GOT3 (cell line): ENCODE results near the gene ATG7.

Source experiments
- DNase-seq: peaks from one replicate; lab custom pipeline; 2025; ENCODE audit warnings: mixed read lengths; lab: John Stamatoyannopoulos, UW

Gene ATG7

DNA sequence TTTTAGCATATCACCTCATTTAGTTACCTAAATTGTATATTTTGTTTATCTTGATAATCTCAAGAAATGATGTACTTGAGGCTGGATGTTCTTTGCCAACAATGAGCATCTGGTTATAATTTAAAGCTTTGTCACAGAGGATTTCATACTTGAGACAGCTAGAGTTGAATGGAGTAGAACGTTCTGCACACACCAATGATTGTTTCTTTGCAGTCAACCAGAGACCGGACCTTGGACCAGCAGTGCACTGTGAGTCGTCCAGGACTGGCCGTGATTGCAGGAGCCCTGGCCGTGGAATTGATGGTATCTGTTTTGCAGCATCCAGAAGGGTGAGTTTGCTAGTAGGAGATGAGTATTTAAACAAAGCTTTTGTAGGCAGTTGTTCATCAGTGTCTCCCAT lies 90.4 kb downstream of the ATG7 start:
- DNase-seq, result no peak

DNA sequence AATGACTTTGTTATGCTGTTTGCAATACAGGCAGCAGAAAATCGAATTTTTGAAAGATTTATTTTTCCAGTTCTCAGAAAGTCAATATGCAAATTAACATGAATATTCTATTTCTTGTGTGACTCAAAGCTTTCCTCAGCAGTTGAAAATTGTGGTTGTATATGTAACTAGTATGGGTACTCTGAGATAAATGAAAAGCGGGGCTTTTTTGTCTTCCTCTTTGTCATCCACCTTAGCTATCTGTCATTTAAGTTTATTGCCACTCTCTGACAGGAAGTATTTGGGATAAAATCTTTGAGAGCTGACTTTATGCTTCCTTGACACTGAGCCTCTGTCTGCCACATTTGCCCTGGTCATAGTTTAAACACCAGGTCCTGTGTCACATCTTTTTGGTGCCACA lies 91.5 kb downstream of the ATG7 start:
- no peak for DNase-seq

DNA sequence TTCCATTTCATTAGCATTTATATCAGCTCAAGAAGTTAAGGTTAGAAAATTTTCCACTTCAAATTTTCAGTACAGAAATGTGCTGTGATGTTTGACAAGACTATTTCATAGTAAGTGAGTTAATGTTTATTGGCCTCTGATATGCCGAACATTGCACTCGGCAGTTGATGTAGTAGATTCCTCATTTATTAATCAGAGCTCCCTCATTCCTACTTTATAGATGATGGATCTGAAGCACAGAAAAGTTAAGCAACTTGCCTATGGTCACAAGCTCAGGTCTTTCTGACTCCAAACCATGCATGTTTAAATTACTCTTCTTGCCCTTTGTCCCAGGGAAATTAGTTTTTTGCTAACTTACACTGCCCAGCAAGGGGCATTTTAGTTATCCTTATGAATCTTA lies 92.0 kb downstream of the ATG7 start:
- no peak for DNase-seq

DNA sequence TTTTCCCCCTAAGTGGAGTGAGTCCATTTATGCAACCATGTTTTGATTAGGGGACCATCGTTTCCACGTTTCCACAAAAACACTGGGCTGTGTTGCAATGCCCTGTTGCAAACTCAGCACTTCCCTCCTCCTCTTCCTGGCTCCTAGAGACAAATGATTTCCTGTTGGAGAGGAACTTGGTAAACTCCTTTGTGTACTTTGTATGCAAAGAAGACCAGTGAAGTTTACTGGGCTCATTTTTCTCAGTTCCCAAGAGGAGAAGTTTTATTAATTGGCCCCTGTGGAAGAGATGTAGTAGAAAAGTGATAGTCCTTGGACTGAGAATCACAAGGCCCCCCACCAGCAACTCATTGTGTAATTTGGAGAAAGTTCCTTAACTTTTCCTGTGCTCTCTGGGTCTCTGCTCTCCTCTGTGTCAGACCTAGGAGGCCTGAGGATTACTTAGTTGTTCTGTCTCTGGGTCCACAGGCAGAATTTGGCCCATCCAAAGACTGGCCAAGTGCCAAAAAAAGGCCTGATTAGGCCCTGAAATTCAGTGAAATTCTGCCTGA lies 95.0 kb downstream of the ATG7 start:
- DNase-seq, result no peak

DNA sequence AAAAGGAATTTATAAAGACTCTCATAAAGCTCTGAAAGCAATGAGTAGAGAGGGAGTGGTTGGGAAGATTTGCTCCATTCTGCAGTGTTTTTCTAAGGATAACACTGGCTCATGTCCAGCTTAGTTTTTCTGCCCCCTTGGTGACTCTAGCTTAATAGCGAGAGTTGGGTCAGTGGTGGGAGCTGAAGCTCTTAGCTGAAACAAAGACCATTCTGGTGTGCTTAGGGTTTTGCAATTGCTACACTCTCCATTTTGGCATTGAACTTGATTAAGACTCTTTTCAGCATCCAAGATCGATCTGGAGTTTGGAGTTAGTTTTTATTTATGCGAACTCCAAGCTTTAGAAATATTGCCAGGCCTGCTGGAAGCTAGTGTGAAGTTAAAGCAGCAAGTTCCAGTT lies 98.0 kb downstream of the ATG7 start:
- DNase-seq, result no peak

DNA sequence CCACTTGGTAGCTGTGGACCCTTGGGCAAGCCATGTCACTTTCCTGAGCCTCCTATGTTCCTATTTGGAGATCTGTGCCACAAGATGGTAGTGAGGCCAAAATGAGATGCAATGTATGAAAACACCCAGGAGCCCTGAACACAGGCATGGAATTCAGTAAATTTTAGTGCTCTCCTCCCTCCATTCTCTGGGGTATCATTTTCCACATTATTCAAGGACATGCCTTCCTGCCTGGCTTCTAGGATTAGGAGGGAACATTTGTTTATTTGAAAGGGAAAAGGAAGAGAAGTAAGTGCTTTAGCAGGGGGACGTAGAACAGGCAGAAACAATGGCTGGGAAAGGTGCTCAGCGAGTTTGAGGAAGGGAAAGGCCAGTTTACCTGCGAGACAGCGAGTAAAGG lies 98.8 kb downstream of the ATG7 start:
- DNase-seq, result no peak

DNA sequence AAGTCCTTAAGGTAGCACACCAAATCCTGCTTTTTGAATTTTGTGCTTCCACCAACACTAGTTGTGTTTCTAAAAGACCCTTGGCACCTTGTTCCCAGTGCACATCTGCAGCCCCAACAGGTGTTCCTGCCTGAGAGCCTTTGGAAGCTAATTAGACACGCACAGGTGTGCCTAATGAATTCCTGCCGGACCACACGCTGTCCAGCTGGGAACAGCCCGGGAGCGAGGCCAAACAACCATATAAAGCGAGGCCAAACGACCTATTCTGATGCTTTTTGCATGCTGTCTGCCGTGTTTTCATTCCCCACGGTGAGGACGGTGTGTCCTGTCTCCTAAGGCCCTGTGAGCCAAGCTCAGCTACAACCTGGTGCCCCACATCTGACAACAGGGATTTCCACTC lies 99.5 kb downstream of the ATG7 start:
- DNase-seq, result no peak

DNA sequence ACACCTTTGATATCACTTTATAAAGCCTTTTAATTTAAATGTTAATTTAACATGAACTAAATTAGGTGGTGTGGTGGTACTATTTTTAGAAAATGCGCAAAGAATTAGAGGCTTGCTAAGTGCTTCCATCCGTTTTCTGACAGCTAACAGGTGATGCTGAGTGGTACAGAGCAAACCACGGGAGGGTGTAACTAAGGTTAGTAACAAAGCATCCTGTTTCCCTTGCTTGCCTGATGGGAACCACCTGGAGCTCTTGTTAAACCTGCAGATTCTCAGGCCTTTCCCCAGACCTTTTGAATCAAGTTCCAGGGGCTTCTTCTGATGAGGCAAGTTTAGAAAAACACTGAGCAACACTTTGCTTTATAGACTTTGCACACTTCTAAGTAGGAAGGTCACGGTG lies 101.0 kb downstream of the ATG7 start:
- no peak for DNase-seq

DNA sequence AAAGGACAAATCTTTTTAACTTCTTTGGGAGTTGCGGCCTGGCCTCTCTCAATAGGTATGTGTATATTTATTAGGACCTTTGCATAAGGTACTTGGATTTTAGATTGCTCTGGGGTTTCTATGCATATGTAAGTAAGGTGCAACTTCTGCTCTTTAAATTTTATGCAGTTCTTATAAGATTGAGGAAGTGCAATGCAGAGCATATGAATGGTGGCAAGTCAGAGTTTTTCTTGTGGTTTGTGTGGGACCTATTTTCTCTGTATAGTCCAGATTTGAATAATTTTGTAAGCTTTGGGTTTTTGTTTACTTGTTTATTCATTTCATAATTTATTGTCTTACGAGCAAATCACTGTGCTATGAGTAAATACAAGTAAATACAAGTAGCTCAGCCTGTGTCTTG lies 101.5 kb downstream of the ATG7 start:
- DNase-seq, result no peak

DNA sequence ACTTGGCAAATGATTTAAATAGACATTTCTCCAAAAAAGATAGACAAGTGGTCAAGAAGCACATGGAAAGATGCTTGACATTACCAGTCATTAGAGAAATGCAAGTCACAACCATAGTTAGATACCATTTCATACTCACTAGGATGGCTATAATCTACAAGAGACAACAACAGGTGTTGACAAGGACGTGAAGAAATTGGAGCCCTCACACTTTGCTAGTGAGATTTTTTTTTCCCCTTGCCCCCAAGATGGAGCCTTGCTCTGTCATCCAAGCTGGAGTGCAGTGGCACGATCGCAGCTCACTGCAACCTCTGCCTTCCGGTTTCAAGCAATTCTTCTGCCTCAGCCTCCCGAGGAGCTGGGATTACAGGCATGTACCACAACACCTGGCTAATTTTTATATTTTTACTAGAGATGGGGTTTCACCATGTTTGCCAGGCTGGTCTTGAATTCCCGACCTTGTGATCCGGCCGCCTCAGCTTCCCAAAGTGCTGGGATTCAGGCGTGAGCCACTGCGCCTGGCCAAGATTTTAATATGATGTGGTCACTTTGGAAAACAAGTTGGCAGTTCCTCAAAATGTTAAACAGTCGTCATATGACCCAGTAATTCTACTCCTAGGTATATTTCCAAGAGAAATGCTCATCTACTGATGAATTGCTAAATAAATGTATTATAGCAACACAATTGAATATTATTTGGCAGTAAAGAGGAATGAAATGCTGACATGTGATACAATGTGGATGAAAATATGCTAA lies 103.3 kb downstream of the ATG7 start:
- DNase-seq, result no peak

DNA sequence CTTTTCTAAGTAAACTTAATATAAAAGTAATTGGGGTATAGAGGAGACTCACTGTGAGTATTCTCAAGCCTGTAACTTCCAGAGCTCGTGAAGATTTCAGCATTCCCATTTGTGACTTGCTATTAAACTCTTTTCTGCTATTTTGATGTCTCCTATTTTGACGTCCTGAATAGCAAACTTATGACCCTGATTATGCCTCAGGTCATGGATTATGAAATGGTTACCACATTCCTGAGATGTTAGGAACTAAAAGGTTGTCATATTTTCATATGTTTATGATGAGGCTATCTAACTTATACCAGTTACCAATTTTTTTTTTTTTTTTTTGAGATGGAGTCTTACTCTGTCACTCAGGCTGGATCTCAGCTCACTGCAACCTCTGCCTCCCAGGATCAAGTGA lies 105.5 kb downstream of the ATG7 start:
- no peak for DNase-seq

DNA sequence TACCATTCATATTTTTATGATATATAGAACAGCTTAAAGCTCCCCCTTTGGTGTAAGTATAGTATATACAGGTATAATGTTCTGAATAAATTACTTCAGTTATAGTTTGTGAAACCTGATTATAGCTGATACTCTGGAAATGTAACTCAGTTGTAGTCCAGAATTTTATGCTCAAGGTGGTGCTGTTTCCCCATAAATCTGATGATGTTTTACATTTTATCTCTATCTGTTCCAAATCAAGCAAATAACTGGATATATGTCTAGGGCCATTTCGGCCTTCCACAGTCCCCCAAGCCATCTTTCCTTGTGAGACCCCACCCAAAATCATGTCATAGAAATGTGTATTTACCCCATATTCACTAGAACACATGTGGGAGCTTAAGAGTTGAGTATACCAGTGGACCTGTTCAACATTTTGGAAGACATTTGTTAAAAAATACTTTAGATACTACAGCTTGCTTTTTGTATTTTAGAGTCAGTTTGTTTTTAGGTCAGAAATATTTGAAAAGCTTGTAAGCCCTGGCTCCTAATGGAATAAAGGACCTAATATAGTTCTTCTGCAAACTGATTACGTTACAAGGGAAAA lies 107.1 kb downstream of the ATG7 start:
- no peak for DNase-seq

DNA sequence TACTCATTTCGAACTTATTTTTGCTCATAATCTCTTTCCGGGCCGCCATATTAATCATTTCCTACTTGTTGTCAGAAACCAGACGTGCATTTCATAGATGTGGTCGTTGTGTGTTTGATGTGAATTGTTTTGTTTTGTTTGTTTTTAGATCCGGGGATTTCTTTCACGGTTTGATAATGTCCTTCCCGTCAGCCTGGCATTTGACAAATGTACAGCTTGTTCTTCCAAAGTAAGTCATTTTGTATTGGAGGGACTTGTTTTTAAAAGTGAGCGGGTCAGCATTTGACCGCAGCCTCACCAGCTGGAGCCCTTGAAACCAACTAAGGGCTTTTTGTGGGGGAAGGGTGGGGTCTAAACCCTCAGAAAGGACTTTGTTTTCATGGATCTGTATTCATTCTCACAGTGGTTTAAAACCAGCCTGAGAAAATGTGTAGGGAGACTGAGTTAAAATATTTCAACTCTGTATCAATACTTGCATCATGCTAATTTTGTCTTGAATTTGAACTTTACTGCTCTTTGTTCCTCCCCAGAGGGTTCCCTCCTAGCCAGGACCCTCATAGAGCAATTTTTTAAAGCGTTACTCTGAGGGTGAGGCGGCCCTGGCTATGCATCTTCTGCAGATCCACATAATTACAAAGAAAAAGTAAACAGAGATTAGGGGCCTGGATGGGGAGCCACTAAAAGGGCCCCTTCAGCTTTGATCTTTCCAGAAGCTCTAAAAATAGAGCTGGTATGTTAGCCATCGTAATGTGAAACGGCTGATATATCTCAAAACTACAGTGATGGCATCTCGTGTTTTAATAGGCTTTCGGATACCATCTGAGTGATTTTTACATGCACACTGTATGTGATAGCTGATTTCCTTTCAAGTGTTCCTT lies 107.9 kb downstream of the ATG7 start:
- DNase-seq, result no peak

DNA sequence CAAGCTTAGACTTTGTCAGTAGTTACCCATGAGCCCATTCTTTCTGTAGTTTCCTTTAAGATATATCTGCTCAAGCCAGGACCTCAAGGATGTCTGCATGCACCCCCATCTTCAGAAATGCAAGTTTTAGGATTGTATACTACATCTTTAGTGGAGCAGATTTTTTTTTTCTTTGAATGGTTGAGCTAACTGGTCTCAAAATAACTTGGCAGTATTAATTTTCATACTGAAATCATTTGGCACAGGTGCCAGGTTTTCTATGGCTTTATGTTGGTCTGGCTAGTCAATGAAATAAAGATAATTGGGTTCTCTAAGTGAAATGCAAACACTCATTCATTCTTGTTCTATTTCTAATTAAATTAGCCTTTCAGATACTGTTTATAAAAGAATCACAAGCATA lies 108.9 kb downstream of the ATG7 start:
- no peak for DNase-seq

DNA sequence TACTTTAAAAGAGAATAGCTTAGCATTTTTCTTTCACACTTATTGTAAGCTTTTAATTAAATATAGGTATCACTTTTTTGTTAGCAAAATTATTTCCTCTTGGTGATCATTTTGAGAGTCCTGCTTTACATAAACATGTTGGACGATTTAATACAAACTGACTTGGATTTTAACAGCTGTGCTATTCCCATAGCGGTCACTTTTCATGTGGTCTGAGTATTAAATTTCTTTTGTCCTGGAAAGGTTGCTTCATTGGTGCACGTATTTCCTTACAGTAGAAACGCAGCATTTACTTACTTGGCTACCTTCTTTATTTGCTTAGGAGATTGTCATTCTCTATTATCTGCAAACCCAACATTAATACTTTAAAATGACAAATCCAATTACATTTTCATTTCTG lies 109.4 kb downstream of the ATG7 start:
- DNase-seq, result no peak

DNA sequence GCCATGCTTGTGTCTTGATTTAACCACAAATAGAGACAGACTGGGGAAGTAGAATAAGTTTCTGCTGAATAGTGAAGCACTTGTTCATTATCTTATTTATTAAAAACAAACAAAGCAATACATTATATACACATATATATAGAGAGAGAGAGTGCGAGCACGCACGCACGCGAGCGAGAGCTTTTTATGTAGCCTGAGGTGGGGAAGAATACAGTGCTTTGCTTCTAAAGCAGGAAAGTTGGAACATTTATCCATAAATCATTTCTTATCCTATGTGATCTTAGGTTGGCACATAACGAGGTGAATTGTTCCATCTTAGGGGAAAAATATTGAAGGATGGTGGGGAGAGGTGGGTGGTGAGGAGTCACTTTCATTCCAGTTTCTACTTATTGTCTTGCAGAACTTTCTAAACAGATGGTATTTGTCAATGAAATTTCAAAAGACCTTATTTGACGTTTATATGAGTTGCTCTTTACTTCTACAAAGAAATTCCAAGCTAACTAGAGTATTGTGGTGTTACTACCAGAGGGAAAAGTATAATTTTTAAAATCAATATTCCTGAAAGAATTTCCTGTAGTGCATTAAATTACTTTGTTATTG lies 110.0 kb downstream of the ATG7 start:
- DNase-seq, result no peak

DNA sequence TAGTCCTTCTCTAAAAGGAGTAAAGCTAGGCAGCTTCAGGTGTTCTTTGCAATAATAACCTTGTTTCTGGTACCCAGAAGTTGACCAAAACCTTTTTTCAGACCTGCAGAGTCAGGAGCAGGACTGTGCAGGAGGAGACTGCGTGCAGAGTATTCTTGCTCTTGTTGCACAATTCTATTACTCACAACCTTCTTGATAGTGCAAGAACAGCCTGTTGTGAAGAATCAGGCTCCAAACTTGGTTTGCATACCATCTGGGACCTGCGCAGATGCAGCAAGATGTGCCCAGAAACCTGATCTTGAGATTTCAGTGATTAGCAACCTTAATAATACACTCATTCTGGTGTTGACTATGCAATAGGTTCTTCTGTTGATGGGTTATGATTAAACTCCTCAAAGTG lies 111.9 kb downstream of the ATG7 start:
- DNase-seq, result no peak

DNA sequence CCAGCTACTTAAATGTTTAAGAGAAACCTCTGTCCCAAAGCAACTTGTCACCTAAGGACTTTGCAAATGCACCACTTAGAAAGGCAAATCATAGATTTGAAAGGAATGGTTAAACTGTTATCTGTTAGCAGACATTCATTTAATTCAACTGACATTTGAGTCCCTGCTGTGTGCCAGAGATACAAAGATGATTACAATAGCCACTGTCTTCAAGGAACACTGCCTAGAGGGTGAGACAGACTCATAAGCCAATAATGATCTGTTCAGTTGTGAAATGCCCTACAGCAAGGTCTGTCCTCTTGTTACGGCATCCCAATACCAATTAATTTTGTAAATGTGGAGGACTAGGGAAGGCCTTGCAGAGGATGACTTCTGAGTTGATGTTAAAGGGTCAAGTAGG lies 113.1 kb downstream of the ATG7 start:
- DNase-seq, result no peak

DNA sequence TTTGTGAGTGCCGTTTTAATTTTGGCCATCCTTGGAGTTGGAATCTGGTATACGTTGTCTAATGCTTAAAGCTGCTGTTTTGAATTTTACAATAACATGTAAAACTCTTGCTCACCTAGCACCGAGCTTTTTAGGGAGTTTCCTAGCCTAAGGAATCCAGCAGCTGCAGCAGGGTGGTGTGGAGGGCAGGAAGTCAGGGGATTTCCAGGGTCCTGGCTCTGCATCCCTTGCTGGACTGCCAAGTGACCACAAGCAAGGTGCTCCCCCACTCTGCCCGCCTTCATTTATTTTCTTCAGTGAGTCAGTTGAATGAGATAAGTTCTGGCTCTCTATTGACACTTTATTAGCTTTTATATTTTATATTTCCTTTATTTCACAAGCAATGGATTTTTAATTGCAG lies 113.7 kb downstream of the ATG7 start:
- no peak for DNase-seq

DNA sequence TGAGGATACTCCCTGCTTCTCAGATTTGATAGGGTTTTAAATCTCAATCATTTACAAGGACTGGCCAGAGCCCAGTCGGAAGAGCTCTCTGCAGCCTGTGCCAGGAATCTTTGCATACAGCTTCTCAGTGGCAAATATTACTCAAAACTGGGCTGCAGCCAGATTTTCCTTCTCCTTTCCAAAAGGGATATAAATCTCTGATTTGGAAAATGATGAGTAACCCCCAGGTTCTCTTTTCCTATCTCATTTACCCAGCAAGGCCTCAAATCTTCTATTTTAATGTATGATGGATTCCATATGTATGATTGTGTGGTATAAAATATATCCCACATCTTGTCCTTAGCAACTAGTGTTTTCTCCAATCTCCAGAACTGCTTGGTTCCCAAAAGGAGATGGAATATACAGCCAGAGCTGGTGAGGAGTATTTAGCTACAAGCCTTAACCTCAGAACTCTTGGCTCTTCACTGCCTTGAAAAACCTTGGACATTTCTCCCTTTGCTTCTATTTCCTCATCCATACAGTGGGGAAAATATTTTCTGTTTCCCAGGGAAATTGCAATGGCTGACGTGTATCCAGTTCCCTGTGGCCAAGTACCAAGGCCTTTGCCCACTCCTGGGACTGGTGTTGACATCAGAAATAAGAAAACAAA lies 114.4 kb downstream of the ATG7 start:
- no peak for DNase-seq

DNA sequence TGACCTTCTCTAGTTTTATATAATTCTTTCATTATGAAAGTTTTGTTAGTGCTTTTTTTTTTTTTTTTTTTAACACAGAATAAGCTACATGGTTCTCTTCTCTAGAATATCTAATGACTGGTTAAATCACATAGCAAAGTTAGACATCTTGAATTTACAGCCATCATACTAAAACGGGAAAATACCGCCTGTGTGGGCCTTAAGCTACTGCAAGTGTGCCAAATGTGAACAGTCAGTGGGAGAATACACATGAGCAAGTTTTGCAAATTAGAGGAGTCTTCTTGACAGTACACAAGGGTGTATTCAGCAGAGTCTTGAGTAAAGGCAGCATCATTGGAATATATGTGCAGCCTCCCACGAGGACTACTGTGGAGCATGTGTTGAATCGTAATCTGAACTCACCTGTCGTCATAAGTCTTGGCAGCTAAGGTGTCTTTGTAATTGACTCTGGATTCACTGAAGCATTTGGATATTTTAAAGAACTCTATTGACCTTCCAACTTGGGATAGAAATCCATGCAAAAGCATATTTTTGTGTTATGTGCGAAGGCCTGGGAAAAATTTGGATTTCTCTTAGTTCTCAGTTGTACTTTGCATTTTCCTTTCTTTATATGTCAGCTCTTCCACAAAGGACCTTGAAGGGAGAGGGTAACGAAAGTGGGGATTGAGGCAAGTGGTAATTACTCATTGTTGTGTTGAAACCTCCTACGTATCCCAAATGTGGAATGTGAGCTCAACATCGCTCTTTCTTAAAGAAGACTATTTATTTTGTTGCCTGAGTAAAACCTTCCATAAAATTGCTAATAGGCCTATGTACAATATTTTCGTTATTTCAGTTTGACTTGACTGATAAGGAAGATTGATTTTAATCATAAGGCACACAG lies 117.4 kb downstream of the ATG7 start:
- no peak for DNase-seq
